Non-pigmented ciliary epithelial cell (primary cell): ENCODE results near the gene IGLL5.
"Not testable (repeated sequence)": the region's sequence is repeated elsewhere in the genome, so short reads cannot be mapped to it uniquely, and the experiment has no call there.

Source experiments
- DNase-seq: peaks from one replicate; pipeline ENCODE4 v3.0.0-alpha.2; 2010; ENCODE audit warnings: low read depth

Gene IGLL5

GRCh38 chr22:22900527-22901205 is 13.1 kb downstream of the IGLL5 start:
- not testable (repeated sequence) for DNase-seq

- no peak for DNase-seq
Measured at GRCh38 chr22:22901578-22902218, 14.1 kb downstream of the IGLL5 start.

DNA sequence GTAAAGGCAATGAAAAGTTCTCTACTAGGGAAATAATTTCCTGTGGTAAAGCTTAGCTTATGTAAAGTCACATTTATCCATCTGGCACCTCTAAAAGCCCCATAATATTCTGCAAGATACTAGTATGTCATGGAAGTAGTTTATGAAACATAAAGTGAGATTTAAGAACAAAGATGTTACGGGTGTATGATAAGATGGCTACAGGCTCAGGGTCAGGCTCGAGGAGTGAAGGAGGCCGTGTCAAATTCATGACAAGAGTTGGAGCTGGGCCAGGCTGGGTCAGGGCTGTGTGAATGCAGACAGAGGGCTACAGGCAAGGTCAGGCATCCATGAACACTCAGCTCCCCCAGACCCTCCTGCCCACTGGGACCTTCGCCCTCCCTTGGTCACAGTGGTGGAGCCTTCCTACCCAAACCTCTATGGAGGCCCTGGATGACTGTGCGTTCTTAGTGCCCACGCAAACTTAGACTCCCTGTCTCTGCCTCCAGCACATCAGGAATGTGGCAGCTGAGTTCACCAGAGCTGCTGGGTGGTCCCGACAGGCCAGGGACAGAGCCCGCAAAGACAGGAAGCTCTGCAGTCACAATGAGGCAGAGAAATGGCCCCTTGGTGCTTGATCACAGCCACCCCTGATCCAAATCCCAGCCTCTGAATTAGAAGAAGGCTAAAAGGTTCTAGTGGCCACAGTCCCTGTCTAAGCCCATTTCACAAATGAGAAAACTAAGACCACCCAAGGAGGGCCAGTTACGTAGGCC is 14.8 kb downstream of the IGLL5 start:
- DNase-seq = no peak

- no peak for DNase-seq
Measured at GRCh38 chr22:22903355-22903777, 15.8 kb downstream of the IGLL5 start.

DNA sequence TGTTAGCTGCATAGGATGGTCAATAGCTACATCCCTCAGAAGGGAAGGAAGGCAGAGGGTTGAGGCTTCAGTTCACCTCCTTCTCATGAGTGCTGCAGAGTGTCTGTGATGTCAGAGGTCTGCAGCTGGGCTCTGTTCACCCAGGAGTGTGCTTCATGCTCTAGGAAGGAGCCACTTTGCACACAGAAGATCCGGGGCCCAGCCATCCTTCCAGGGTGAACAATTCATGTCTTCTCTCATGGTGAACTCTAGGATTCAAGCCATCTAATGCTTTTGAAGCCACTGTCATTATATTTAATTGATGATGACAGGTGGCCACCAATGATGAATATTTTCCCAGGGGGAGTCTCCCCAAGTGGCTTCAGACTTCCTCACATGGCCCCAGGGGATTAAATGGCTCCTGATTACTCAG is 16.2 kb downstream of the IGLL5 start:
- DNase-seq = not testable (repeated sequence)

GRCh38 chr22:22904736-22905135 is 17.1 kb downstream of the IGLL5 start:
- DNase-seq = not testable (repeated sequence)

GRCh38 chr22:22906391-22906790 is 18.8 kb downstream of the IGLL5 start:
- not testable (repeated sequence) for DNase-seq

DNA sequence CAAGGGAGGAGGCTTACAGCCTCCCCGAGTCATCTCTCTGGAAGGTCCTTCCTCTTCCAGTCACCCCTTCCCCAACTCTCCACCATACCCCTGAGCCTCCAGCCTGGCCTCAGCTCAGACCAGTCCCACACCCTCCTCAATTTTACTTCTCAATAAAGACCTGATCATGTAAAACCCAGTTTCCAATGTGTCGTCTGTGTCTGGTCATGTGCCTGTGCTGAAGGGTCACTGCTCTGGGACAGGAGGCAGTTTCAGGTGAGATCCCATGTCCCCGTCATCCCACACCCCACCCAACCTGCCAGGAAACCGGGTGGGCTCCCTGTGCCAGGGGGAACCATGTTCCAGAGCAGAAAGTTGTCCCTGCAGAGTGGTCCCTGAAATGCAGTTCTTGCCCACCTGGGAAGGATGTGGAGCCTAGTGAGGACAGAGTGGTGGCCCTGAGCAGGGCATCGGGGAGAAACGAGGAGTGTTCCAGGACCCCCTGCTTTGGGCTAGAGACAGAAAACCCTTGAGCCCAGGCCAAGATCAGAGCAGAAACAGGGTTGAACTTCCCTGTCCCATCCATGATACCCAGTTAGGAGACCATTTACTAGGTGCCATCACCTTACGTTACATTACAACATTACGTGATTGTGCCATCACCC is 19.4 kb downstream of the IGLL5 start:
- no peak for DNase-seq

DNA sequence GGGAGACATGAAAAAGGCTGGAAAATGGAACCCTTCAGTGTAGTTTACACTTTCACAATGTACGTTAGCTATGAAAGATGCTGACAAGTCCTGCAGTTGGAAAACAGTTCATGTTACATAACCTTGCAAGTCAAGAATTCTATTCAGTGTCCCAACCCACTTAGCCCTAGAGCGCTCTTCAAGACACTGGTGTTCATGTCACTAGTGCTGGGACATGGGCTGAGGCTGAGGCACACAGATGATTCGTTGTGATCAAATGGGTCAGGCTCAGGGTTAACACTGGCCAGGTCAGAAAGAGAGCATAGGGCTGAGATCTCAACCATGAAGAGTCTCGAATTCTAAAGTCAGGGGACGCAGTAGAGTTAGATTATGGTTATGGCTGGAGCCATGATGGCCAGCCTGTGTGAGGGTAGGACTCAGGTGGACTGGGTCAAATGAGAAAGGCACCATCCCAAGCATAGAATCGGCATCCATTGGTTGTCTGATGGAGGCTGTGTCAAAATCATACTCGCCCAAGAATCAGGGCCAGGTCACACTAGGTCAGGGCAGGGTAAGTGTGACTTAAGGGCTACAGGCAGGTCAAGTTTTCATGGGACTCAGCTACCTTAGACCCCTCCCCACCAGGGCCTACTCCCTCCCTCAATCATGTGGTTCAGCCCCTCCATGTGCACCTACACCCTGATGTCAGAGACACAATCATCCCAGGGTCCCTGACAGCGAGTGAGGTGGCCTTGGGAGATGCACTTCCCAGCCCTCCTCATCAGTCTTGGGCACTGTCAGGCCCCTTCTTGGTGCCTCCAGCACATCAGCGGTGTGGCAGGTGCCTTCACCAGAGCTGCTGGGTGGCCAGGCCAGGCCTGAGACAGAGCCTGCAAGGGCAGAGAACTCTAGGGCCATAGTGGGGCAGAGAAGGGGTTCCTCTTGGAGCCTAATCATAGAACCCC is 20.2 kb downstream of the IGLL5 start:
- DNase-seq = no peak

DNA sequence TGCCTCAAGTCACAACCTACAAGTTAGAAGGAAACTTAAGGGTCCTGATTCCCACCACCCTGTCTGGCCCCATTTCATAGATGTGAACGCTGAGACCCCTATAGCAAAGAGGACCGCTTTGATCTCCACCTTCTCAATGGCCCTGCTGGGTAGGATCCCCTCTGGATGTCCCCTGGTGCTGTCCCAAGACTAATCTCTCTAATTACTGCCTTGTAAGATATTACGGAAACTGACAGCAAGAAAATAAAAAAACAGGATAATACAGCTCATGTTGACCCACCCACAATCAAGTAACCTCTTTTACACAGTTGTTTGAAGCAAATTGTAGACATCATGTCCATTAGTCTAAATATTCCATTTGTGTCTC is 20.9 kb downstream of the IGLL5 start:
- no peak for DNase-seq

DNA sequence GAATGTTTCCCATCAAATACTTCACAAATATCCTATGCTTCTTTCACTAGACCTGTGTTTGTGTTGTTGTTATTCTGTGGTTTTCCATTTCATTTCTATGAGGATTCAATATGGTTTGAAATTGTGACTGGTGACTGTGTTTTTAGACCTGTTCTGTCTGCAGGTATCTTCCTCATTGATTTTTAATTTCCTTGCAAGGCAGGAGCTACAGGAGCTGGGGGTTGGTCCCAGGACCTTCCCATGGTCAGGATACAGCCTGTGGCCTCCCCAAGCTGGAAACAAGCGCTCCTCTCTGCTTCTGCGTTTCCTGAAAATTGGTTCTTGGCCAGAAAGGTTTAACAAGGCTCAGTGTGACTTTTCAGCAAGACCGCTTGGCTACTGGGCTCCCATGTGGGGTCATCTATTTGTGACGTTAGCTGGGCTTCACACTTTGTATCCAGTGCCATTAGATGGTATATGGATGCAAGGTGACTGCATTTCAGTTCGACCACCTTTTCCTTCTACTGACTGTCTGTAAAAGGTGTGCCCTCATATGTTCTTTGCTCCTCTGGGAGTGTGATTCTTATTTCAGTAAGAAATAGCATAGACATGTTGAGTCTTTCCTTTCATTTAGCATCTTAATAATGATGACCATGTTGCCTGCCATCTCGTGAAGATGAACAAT is 21.5 kb downstream of the IGLL5 start:
- no peak for DNase-seq

DNA sequence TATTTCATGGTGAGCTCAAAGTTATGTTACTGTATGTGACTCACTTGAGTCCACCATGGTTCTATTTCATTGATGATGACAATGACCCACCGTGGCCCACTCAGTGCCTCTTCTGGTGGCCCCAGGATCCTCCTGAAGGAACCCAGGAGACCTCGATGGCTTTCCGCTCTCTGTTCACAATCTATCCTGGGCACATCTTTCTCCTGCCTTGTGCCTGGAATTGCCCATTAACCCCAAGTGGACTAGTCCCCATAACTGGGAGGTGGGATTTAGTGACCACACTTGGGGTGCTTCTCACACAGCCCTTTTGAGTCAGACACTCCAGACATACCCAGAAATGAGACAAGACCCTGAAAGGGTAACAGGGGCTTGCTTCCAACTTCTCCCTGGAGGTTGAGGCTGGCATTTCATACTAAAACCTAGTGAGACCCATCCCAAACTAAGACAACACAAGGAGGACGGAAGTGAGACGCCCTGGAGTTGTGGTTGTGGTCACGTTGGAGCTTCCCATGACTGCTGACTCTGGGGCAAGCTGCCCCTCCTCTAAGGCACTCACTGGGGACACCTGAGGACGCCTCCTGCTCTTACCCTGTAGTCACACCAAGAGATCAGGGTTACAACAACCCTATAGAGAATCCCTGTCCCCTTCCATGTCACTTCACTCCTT is 22.1 kb downstream of the IGLL5 start:
- DNase-seq = no peak

DNA sequence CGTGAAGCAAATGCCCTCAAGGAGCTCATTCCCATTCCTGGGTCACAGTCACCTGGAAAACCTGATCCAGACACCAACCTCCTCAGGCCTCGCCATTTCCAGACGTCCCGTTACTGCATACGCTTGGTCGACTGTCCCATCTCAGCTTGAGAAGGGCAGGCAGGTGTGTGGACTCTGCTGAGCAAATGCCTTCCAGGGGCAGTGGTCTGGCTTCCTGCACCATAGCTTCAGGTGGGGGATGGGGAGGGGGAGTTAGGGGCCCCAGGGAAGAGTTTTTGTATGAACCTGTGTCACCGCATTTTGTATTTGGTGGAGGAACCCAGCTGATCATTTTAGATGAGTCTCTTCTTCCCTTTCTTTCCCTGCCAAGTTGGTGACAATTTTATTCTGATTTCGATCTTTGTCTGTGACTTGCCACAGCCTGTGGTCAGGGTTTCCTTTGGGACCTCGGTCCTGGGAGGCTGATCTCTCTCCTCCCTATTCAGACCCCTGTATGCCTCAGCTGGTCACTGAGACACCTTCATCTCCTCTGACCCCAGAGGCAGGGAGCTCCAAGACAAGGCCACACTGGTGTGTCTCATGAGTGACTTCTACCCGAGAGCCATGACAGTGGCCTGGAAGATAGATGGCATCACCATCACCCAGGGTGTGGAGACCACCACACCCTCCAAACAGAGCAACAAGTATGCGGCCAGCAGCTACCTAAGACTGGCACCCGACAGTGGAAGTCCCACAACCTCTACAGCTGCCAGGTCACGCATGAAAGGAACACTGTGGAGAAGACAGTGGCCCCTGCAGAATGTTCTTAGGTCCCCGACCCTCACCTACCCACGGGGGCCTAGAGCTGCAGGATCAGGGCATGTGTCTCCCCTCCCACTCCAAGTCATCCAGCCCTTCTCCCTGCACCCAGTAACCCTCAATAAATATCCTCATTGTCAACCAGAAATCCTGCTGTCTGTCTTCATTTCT is 22.9 kb downstream of the IGLL5 start:
- DNase-seq = no peak

GRCh38 chr22:22911327-22912134 is 23.9 kb downstream of the IGLL5 start:
- no peak for DNase-seq

GRCh38 chr22:22912135-22912987 is 24.7 kb downstream of the IGLL5 start:
- no peak for DNase-seq

GRCh38 chr22:22912988-22913253 is 25.3 kb downstream of the IGLL5 start:
- no peak for DNase-seq

DNA sequence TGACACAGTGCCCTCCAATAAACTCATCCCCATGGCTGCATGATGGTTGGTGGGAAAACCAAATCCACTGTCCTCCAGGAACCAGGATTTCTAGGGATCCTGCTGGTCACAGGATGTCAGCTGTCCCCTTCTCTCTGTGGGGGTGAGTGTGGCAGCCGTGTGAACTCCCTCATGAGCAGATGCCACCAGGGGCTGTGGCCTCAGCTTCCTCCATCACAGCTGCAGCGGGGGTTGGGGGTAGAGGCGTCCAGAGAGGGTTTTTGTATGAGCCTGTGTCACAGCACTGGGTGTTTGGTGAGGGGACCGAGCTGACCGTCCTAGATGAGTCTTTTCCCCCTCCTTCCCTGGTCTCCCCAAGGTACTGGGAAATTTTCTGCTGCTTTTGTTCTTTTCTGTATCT is 26.4 kb downstream of the IGLL5 start:
- no peak for DNase-seq
